NCI-H1417 (cell line): ENCODE data around the gene TMEM232.

Source experiments
- DNase-seq, 3 experiments: peaks; one replicate each; lab custom pipeline; 2025; lab: John Stamatoyannopoulos, UW

The TMEM232 gene

GRCh38 chr5:110402562-110402961 is 323.9 kb downstream of the TMEM232 start:
- no peak for DNase-seq

- DNase-seq, result no peak
Measured at GRCh38 chr5:110401881-110402280, 324.6 kb downstream of the TMEM232 start.

DNA sequence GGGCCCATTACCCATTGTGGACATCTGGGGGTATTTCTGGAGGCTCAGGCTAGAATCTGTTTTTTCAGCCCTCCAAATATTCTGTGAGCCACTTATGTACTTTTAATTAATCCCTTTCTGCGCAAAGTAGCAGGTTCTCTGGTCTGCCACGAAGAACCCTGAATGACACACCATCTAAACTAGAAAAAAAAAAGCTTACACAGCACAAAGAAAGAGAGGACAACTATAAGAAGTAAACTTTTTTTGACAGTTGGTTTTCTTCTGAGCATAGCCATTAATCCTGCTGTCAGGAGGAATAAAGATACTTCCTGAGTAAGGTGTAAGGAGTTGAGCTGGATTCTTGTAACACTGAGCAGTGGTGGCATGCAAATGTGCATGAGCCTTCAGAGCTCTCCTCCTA is 327.5 kb downstream of the TMEM232 start:
- no peak for DNase-seq

GRCh38 chr5:110397281-110397680 is 329.2 kb downstream of the TMEM232 start:
- DNase-seq, result peak in 2 of 3 experiments; percentile 17 to 80

DNA sequence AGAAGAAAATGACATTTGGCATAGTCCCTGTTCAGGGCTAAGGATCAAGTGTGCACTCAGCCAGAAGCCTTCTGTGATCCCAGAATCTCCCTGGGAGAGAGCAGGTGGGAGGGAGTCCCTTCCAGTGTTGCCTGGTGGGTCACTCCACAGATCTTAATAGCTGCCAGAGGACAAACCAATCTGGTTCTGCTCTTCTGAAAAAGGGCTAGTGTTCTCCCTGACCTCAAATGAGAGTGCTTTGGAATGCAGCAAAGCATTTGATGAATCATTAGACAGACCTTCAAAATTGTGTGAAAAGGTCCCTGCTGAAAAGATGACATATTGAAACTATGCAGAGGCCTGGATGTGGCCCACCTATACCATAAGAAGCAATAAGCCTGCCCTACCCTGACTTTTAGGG is 339.7 kb downstream of the TMEM232 start:
- DNase-seq, result no peak

DNA sequence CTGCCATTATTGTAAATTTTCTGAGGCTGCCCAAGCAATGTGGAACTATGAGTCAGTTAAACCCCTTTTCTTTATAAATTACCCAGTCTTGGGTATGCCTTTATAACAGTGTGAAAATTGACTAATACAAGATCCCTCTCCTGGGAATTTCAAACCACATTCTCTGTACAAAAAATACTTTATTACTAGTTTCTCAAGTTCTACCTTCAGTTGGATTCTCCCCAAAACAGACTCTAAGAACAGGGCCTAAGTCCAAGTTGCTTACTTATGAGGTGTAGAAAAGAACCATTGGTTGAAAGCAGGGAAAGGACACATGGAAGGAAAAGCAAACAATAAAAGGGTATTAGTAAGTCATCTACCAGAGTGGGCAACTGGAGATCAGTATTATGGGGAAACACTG is 343.2 kb downstream of the TMEM232 start:
- DNase-seq, result no peak

DNA sequence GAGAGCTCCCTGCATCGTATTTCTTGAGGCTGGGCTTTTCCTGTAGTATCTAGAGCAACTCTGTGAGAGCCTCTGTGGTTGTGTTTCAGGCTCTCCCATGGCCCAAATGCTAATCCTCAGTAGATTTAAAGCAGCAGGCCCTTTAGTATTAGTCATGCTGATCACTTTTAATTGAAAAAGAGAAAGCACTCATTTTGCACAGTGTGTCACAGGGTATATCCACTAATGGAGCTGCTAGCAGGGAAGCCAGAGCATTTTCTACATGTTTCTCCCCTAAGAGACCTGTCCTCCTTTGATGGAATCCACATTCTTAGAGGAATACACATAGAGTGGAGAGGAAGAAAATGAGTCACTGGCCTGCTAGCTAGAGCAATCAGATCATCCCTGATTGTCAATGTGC is 348.5 kb downstream of the TMEM232 start:
- no peak for DNase-seq

DNA sequence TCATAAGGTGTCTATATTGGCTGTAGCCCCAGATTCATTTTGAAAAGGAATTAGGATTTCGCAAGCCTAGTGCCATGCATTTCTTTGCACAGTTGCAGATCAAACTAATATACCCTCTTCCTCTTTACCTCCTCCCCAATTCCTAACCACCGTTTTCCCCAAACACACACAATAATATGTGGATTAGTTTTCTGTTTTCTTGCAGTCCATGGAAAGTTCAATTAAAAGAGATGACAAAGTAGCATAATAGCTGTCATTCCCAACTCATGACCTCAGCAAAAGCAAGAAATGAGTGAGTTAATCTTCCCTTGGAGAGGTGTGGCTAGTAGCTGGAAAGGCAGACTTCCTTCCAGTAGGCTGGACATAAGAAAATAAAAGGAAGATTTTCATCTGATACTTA is 349.1 kb downstream of the TMEM232 start:
- DNase-seq, result no peak

- peak in 1 of 3 experiments; percentile 9 for DNase-seq
Measured at GRCh38 chr5:110376281-110376951, 350.1 kb downstream of the TMEM232 start.

DNA sequence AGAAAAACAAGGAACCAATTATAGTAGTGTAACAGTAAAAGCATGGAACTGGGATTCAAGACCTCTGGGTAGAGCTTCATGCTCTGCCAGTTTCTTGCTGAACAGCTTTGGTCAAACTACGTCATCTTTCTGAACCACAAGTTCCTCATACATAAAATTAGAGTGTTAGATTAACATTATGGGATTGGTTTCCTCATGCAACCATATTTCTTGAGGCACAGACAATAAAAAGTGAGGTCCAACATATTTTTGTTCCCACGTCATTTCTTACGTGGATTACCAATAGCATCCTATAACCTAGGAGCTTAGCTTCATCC is 354.8 kb downstream of the TMEM232 start:
- DNase-seq, result no peak

DNA sequence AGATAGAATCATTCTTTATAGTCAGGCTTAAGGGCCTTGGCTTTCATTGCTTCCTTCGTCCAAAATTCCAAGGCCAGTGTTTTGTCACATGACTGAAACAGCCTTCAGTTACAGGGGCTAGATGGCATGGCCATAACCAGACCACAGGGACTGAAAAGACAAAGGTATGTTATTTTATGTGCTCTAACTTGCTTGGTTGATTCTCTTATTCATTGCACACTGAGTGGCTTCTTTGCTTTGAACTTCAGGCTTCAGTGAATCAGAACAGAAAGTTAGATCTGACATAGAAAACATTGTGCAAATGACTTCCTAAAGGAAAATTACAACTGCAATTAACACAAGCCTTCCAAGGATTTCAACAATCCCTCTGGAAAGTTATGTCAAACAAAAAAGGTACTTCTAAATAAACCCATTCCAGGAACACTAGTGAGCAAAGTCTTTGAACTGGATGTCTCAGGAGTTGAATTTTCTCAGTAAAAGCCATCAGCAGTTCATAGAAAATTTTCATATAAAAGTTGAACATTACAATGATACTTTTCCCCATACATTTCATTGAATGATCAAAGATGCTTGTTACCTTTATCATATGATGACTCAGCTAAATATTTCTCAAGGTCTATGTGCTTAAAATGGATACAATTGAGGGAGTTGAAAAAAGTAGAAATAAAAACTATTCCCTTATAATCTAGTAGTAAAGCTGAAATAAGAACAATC is 355.3 kb downstream of the TMEM232 start:
- no peak for DNase-seq
